IPS-20b (cell line): ENCODE data around the gene SLC25A24.
"Not testable (repeated sequence)": the region's sequence is repeated elsewhere in the genome, so short reads cannot be mapped to it uniquely, and the experiment has no call there.

ENCODE experiments used
- H3K27ac ChIP-seq: one replicate; pipeline ENCODE4 v1.5.1; 2013; ENCODE audit warnings: low read length
- H3K27me3 ChIP-seq: 2 replicates; pipeline ENCODE4 v1.6.1; 2013; ENCODE audit warnings: mild to moderate bottlenecking, low read length, inconsistent platforms; ENCODE audit not compliant: insufficient read depth
- H3K36me3 ChIP-seq: 2 replicates; pipeline ENCODE4 v1.6.1; 2013; ENCODE audit warnings: low read depth, mild to moderate bottlenecking, inconsistent platforms, low read length, moderate library complexity; ENCODE audit not compliant: insufficient read depth
- H3K4me1 ChIP-seq: 2 replicates; pipeline ENCODE4 v1.6.1; 2013; ENCODE audit warnings: mild to moderate bottlenecking, control low read depth, inconsistent platforms, low read length, moderate library complexity; ENCODE audit not compliant: insufficient read depth
- H3K4me3 ChIP-seq: 2 replicates; pipeline ENCODE4 v1.5.1; 2013; ENCODE audit warnings: mild to moderate bottlenecking, low read length, inconsistent platforms
- H3K9ac ChIP-seq: 2 replicates; pipeline ENCODE4 v1.6.1; 2013; ENCODE audit warnings: low read depth, mild to moderate bottlenecking, inconsistent platforms, low read length, moderate library complexity
- H3K9me3 ChIP-seq: 2 replicates; pipeline ENCODE4 v1.6.1; 2013; ENCODE audit warnings: mild to moderate bottlenecking, low read depth, low read length, inconsistent platforms; ENCODE audit not compliant: insufficient read depth

SLC25A24 gene

DNA sequence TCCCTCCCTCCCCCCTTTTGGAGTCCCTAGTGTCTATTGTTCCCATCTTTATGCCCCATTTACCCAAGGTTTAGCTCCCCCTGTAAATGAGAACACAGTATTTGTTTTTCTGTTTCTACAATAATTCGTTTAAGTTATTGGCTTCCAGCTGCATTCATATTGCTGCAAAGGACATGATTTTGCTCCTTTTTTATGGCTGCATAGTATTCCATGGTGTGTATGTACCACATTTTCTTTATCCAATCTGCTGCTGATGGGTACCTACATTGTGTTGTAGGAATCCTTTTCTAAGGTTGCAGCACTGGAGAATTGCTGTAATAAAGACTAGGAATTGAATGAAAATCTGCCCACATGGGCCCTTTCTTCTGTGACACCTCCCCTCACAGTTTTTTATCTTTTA is 6.8 kb downstream of the SLC25A24 start:
- no peak overlapping the region for H3K9ac ChIP-seq
- no peaks in the 10 kb centered on the region for H3K27me3 ChIP-seq
- no peaks in the 10 kb centered on the region for H3K9me3 ChIP-seq
- peaks cover 23% of the 10 kb centered on the region for H3K36me3 ChIP-seq
- H3K27ac ChIP-seq = no peak overlapping the region
- H3K4me3 ChIP-seq = no peak overlapping the region
- H3K4me1 ChIP-seq = peaks cover 2% of the 10 kb centered on the region; the same call in 1 of the 2 replicates

DNA sequence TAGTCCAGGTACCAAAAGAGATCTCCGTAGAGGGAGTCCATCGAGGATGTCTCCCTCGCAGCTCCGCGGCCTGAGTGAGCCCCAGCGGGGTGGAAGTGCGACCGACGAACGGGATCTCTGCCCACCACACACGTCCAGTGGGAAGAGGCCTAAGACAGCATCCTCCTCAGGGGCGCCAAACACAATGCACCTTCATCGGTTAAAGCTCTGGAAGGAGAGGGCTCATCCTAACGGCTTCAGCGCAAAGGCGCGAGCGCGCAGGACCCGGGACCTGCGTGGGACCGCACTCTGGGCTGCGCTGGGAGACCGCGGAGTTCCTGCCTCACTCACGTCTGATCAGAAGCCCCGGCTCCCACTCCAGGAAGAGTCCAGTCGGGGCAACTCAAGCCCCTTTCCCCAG is 7.6 kb downstream of the SLC25A24 start:
- no peak overlapping the region for H3K27ac ChIP-seq
- H3K27me3 ChIP-seq = no peaks in the 10 kb centered on the region
- no peaks in the 10 kb centered on the region for H3K4me1 ChIP-seq
- H3K36me3 ChIP-seq = peaks cover 21% of the 10 kb centered on the region
- no peak overlapping the region for H3K9ac ChIP-seq
- H3K4me3 ChIP-seq = no peak overlapping the region
- no peaks in the 10 kb centered on the region for H3K9me3 ChIP-seq

GRCh38 chr1:108190686-108191416 is 9.3 kb downstream of the SLC25A24 start:
- H3K36me3 ChIP-seq = peaks cover 18% of the 10 kb centered on the region
- no peaks in the 10 kb centered on the region for H3K27me3 ChIP-seq
- no peak overlapping the region for H3K4me3 ChIP-seq
- no peak overlapping the region for H3K27ac ChIP-seq
- H3K9ac ChIP-seq = no peak overlapping the region
- H3K9me3 ChIP-seq = no peaks in the 10 kb centered on the region
- H3K4me1 ChIP-seq = no peaks in the 10 kb centered on the region

GRCh38 chr1:108190001-108190634 is 10.0 kb downstream of the SLC25A24 start:
- no peaks in the 10 kb centered on the region for H3K27me3 ChIP-seq
- H3K36me3 ChIP-seq = peaks cover 19% of the 10 kb centered on the region
- H3K4me1 ChIP-seq = no peaks in the 10 kb centered on the region
- no peak overlapping the region for H3K4me3 ChIP-seq
- no peak overlapping the region for H3K27ac ChIP-seq
- H3K9ac ChIP-seq = no peak overlapping the region
- H3K9me3 ChIP-seq = no peaks in the 10 kb centered on the region

DNA sequence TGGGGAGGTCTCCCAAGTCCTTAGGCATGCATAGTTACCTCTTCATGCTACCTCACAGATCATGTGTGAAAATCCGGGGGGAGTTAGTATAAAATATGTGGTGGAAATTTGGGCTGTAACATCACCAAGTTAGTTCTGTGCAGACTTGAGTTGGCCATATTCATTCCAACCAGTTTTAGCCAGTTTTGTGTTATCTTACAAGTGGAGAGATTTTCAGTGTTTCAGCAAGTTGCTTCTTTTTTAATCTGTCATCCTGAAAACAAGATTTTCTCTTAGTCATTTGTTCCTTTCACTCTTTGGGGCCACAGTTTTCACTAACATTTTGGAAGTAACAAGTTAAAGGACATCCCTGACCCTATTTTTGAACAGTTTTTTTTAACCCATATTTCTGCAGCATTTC is 11.3 kb downstream of the SLC25A24 start:
- no peaks in the 10 kb centered on the region for H3K27me3 ChIP-seq
- no peaks in the 10 kb centered on the region for H3K4me1 ChIP-seq
- peaks cover 20% of the 10 kb centered on the region for H3K36me3 ChIP-seq
- H3K9me3 ChIP-seq = no peaks in the 10 kb centered on the region
- no peak overlapping the region for H3K4me3 ChIP-seq
- no peak overlapping the region for H3K9ac ChIP-seq
- H3K27ac ChIP-seq = no peak overlapping the region

GRCh38 chr1:108182959-108183700 is 17.0 kb downstream of the SLC25A24 start:
- H3K36me3 ChIP-seq = peaks cover 45% of the 10 kb centered on the region
- no peaks in the 10 kb centered on the region for H3K27me3 ChIP-seq
- no peak overlapping the region for H3K4me3 ChIP-seq
- H3K9me3 ChIP-seq = no peaks in the 10 kb centered on the region
- H3K9ac ChIP-seq = no peak overlapping the region
- no peak overlapping the region for H3K27ac ChIP-seq
- H3K4me1 ChIP-seq = no peaks in the 10 kb centered on the region

GRCh38 chr1:108179018-108179417 is 21.1 kb downstream of the SLC25A24 start:
- H3K9me3 ChIP-seq = peaks cover 28% of the 10 kb centered on the region
- no peak overlapping the region for H3K27ac ChIP-seq
- H3K4me3 ChIP-seq = no peak overlapping the region
- peaks cover 59% of the 10 kb centered on the region for H3K36me3 ChIP-seq
- no peaks in the 10 kb centered on the region for H3K4me1 ChIP-seq
- no peaks in the 10 kb centered on the region for H3K27me3 ChIP-seq
- no peak overlapping the region for H3K9ac ChIP-seq

DNA sequence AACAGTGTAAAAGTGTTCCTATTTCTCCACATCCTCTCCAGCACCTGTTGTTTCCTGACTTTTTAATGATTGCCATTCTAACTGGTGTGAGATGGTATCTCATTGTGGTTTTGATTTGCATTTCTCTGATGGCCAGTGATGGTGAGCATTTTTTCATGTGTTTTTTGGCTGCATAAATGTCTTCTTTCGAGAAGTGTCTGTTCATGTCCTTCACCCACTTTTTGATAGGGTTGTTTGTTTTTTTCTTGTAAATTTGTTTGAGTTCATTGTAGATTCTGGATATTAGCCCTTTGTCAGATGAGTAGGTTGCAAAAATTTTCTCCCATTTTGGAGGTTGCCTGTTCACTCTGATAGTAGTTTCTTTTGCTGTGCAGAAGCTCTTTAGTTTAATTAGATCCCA is 37.7 kb downstream of the SLC25A24 start:
- H3K9ac ChIP-seq, H3K27me3 ChIP-seq, H3K4me1 ChIP-seq, H3K9me3 ChIP-seq, H3K4me3 ChIP-seq, H3K36me3 ChIP-seq, H3K27ac ChIP-seq: not testable (repeated sequence)

DNA sequence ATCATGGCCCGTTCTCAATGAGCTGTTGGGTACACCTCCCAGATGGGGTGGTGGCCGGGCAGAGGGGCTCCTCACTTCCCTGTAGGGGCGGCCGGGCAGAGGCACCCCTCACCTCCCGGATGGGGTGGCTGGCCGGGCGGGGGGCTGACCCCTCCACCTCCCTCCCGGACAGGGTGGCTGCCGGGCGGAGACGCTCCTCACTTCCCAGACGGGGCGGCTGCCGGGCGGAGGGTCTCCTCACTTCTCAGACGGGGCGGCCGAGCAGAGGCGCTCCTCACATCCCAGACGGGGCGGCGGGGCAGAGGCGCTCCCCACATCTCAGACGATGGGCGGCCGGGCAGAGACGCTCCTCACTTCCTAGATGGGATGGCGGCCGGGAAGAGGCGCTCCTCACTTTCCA is 40.2 kb downstream of the SLC25A24 start:
- not testable (repeated sequence) for H3K27me3 ChIP-seq, H3K27ac ChIP-seq, H3K9ac ChIP-seq, H3K9me3 ChIP-seq, H3K4me3 ChIP-seq, H3K4me1 ChIP-seq, H3K36me3 ChIP-seq

DNA sequence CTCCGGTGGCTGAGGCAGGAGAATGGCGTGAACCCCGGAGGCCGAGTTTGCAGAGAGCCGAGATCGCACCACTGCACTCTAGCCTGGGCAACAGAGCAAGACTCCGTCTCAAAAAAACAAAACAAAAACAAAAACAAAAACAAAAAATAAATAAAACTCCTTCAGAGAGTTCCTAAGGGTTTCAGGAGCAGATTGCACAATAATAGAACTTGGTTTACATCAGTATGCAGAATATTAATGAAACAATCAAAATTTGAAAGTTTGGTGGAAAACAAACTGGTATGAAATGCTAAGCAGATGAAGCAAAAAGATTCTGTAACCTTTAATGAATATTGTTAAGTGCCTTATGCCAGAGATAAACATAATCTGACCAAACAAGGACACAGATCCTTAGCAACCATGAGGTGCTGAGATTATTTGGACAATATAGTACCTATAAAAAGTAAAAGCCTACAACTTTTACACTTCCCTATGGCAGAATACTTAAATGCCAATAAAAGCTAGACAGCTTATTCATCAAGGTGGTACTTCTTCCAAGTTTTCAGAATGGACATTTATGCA is 41.2 kb downstream of the SLC25A24 start:
- Histone ChIP-seq H3K4me1 (no peaks in the 10 kb centered on the region), H3K4me3 (no peak overlapping the region), H3K9ac (no peak overlapping the region), H3K9me3 (peaks cover 2% of the 10 kb centered on the region; the same call in 1 of the 2 replicates), H3K27me3 (no peaks in the 10 kb centered on the region), H3K36me3 (peaks cover 16% of the 10 kb centered on the region; the same call in 1 of the 2 replicates), H3K27ac (no peak overlapping the region)

- no peaks in the 10 kb centered on the region for H3K4me1 ChIP-seq
- H3K36me3 ChIP-seq = peaks cover 14% of the 10 kb centered on the region; the same call in 1 of the 2 replicates
- H3K4me3 ChIP-seq = no peak overlapping the region
- H3K27ac ChIP-seq = no peak overlapping the region
- no peak overlapping the region for H3K9ac ChIP-seq
- H3K27me3 ChIP-seq = no peaks in the 10 kb centered on the region
- H3K9me3 ChIP-seq = no peaks in the 10 kb centered on the region
Measured at GRCh38 chr1:108154314-108154713, 45.8 kb downstream of the SLC25A24 start.
